ENCODE results near the gene ZMYM2. TPM values are rescaled to one million over a fixed set of nuclear protein-coding genes. Genes with fewer than 3 reads are reported as not detected.
A peak's percentile ranks its signal among the peaks of the same experiment; 100 is the strongest.

ZMYM2 gene
- total and polyA plus RNA-seq, 7 donors = 10.4 to 70.3 (median 64.6) TPM

DNA sequence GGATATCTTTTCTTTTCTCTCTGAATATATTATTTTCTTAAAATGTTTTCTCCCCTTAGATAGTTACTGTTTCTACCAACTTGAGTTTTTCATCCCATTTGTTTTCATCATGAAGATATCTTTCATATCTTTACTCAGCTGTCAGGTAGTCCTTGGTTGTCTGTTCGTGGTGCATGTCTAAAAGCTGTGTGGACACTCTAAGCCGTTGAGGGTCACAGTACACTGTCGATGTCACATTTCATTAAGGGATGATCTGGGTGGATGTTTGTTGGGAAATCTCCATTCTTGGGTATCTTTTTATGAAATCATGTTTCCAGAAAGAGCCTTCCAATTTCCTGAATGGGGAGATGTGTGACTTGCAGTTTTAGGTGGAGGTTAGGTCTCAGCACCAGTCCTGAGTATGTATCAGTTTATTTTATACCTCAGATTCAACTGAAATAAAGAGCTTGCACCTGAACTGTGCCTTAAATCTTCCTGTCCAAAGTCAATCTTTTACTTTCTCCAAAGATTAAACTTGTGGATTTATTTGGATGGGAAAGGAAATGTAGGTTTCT is 23.2 kb downstream of the ZMYM2 start:
- TF ChIP-seq, protein P1, sequence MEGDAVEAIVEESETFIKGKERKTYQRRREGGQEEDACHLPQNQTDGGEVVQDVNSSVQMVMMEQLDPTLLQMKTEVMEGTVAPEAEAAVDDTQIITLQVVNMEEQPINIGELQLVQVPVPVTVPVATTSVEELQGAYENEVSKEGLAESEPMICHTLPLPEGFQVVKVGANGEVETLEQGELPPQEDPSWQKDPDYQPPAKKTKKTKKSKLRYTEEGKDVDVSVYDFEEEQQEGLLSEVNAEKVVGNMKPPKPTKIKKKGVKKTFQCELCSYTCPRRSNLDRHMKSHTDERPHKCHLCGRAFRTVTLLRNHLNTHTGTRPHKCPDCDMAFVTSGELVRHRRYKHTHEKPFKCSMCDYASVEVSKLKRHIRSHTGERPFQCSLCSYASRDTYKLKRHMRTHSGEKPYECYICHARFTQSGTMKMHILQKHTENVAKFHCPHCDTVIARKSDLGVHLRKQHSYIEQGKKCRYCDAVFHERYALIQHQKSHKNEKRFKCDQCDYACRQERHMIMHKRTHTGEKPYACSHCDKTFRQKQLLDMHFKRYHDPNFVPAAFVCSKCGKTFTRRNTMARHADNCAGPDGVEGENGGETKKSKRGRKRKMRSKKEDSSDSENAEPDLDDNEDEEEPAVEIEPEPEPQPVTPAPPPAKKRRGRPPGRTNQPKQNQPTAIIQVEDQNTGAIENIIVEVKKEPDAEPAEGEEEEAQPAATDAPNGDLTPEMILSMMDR (IDR thresholded peaks at IDR 0.05) = no peak
- no peak for TF ChIP-seq EP300 (IDR thresholded peaks at IDR 0.05)
- no peak for TF ChIP-seq POLR2A (IDR thresholded peaks at IDR 0.05)
- TF ChIP-seq POLR2AphosphoS5 (IDR thresholded peaks at IDR 0.05) = no peak
- peaks cover 0 to 8% (median 3%) of the 10 kb centered on the region in 4 donors for H3K9me3 ChIP-seq
- intact Hi-C loops (cut with DNase I) = no loop called here
- peaks cover 0 to 20% (median 11%) of the 10 kb centered on the region in 4 donors for H3K36me3 ChIP-seq
- H3K27ac ChIP-seq = no peak overlapping the region
- H3K27me3 ChIP-seq = no peaks in the 10 kb centered on the region
- WGBS, 2 donors = 86 to 92% methylated on average over 3 of the region's 3 CpGs
- DNase-seq = no peak
- no peak overlapping the region for H3K4me3 ChIP-seq
- H3K4me1 ChIP-seq = peaks cover 0 to 13% (median 9%) of the 10 kb centered on the region in 4 donors

DNA sequence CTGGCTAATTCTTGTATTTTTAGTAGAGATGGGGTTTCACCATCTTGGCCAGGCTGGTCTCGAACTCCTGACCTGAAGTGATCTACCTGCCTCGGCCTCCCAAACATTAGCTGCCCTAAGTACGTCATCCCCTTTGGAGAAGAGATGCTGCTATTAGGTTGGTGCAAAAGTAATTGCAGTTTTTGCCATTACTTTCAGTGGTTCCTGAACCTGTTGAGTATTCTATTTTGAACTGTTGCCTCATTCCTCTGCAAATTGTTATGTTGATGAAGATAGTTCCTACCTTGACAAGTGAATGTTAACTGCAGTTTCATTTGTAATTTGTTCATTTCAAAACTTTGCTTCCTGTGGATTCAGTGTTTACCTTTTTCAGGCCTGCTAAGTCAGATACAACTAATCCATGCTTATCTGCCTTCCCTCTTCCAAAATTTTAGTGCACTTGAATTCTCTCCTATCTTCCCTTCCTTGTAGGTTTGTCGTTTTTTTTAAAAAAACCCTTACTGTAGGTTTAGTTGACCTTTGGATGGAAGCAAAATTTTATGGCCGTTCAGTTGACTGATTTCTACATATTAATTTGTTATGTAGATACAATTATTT is 24.0 kb downstream of the ZMYM2 start:
- WGBS, 2 donors = 62 to 81% methylated on average over 5 of the region's 5 CpGs
- Histone ChIP-seq H3K4me1 (peaks cover 0 to 13% (median 9%) of the 10 kb centered on the region in 4 donors), H3K9me3 (peaks cover 0 to 8% (median 3%) of the 10 kb centered on the region in 4 donors), H3K4me3 (no peak overlapping the region), H3K36me3 (peaks cover 0 to 24% (median 11%) of the 10 kb centered on the region in 4 donors), H3K27me3 (no peaks in the 10 kb centered on the region), H3K27ac (no peak overlapping the region)
- DNase-seq = no peak
- TF ChIP-seq, protein P1 (IDR thresholded peaks at IDR 0.05) = no peak
- intact Hi-C loops (cut with DNase I) = no loop called here

DNA sequence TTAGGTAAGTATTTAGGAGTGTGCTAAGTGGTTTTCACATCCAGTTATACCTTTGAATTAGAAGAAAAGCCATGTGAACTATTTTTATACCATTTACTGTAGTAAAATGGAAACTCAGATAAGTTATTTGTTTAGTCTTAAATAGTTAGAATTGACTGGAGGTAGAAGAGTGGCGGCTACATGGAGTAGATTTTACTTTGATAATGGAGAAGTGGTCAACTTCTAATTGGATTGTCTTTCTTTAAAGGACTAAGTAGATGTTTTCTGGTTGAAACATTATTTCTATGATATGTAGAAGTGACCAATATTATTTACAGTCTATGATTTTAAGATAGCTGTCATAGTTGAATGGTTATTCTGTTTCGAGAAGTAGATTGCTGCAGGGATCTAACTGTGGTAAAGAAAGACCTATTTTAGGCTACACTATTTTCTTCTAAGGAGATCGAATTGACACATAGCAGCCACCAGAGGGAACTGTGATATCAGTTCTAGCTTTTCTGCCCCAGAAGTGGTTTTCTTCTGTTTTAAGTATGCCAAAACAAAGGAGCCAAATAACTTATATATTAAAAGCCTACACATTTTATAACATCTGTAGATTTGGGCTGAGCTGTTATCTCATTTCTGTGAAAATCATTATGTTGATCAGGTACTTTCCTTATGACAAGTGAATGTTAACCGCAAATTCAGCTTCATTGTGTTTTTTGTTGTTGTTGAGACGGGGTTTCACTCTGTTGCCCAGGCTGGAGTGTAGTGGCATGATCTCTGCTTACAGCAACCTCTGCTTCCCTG is 26.1 kb downstream of the ZMYM2 start:
- Histone ChIP-seq H3K27ac (no peak overlapping the region), H3K4me1 (peaks cover 0 to 18% (median 9%) of the 10 kb centered on the region in 4 donors), H3K4me3 (no peak overlapping the region), H3K9me3 (no peaks in the 10 kb centered on the region), H3K27me3 (no peaks in the 10 kb centered on the region), H3K36me3 (peaks cover 0 to 10% (median 0%) of the 10 kb centered on the region in 4 donors)
- intact Hi-C loops (cut with DNase I) = loop anchor here (5.0 kb wide), 1 partner anchor 178 kb away; the partner anchor contains the start of gene GJA3
- no peak for DNase-seq
- TF ChIP-seq, protein P1 (IDR thresholded peaks at IDR 0.05) = peak in 2 of 4 experiments; percentile 21 to 57
- TF ChIP-seq POLR2AphosphoS5 (IDR thresholded peaks at IDR 0.05) = no peak
- 63 to 69% methylated on average over 5 of the region's 5 CpGs for WGBS, 2 donors

DNA sequence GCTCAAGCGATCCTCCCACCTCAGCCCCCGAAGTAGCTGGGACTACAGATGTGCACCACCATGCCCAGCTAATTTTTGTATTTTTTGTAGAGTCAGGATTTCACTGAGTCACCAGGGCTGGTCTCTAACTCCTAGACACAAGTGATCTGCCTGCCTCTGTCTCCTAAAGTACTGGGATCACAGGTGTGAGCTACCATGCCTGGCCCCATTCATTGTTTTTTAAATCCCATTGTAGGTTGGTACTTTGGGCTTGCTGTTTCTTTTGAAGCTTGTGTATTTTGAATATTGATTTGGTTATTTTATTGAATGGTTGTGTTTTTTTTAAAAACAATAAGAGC is 26.7 kb downstream of the ZMYM2 start:
- TF ChIP-seq, protein P1 (IDR thresholded peaks at IDR 0.05) = no peak
- no peak for TF ChIP-seq EP300 (IDR thresholded peaks at IDR 0.05)
- no peak for TF ChIP-seq POLR2A (IDR thresholded peaks at IDR 0.05)
- TF ChIP-seq POLR2AphosphoS5 (IDR thresholded peaks at IDR 0.05) = no peak
- Histone ChIP-seq H3K4me1 (peaks cover 0 to 22% (median 11%) of the 10 kb centered on the region in 4 donors), H3K27ac (no peak overlapping the region), H3K9me3 (no peaks in the 10 kb centered on the region), H3K4me3 (no peak overlapping the region), H3K27me3 (no peaks in the 10 kb centered on the region), H3K36me3 (peaks cover 0 to 8% (median 0%) of the 10 kb centered on the region in 4 donors)
- intact Hi-C loops (cut with DNase I) = loop anchor here (5.0 kb wide), 1 partner anchor 177 kb away; the partner anchor contains the start of gene GJA3
- 45 to 76% methylated on average over 2 of the region's 2 CpGs for WGBS, 2 donors
- DNase-seq = no peak
